Fibroblast of skin of right biceps (primary cell): Measurements from ENCODE around the gene PDE3B.
A peak's percentile ranks its signal among the peaks of the same experiment; 100 is the strongest.

ENCODE experiments used
- DNase-seq: peaks from one replicate; pipeline ENCODE4 v3.0.0-alpha.2; 2013

Gene PDE3B

DNA sequence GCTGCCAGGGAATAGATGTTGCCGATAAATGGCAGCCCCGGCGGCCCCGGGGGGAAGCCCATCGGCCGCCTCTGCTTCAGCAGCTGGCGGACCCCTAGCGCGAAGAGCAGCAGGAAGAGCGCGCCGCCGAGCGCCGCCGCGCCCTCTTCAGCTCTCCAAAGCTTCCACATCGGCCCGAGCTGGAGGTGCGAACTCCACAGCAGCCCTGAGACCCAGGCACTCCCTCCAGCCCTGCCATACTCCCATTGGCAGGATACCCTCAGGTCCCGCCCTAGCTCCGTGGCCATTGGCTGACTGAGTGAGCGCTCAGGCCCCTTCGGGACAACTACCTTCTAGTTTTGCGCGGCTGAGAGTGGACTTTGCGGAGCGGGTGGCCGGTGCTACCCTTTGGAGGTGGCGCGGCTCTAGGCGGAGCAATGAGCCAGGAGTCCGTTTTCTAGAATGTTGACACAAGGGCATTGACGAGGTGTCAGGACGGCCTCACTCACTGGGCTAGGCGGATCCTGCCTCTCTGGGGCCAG, 248.5 kb downstream of the PDE3B start, which contains the start of gene CYP2R1:
CYP2R1 (minus strand) TSS at position 196 of the 521 bp plus-strand sequence; CDS start at position 170, 26 bp downstream.
- peak; percentile 97 for DNase-seq

DNA sequence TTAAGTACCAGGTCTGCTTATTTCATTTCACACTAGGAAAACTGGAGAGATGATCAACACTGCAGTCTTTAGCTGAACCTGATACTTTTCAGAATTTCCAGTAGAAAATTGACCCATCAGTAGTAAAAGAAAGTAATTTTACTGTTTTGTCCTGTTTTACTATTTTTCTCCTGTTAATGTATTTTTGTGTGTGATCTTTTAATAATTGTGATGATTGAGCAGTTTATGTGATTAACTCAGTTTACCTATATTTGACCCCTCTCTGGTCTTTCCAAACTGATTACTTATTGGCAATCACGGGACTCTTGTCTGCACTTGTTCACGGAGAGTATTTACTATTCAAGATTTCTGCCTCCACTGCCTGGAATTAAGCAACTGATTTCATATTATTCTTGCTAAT, 249.0 kb downstream of the PDE3B start:
- DNase-seq = no peak

DNA sequence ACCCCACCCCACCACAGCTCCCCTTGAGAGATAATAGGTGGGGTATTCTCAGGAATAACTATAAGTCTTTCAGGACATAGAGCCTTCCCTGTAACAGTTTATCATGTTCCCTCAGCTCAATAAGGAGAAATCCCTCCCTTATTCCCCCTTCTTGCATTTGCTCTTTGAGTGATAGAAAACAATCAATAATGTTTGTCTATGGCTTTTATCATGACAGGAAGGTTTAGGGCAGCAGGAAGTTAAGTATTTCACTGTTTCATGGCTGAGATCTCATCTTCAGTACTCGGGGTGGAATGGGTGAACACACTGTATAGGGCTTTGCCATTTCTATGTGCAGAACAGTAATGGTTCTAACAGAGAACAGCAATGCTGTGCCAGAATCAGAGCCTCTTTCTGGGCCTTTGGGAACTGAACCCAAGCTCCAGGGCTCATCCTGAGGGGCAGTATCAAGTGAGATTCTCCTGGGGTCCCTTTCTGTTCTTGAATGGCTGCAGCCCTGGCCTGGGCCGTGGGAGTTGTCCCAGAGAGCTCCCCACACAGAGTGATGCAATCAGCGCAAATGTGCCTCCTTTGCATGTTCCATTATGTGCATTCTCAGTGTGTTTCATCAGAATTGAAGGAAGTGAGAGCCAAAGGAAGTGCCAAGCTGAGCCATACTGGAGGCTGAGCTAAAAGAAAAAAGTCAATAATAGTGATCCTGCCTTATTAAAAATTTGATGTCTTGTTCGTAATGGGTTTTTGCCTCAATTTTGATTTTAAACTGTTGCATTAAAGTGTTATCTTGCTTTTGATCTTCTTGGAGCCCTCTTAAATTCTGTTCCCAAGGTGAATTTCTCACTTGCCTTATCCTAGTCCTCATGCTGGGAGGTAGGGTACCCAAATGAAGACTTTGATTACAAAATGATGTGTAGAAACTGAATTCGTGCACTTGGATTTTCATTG, 251.3 kb downstream of the PDE3B start:
- peak; percentile 67 for DNase-seq

DNA sequence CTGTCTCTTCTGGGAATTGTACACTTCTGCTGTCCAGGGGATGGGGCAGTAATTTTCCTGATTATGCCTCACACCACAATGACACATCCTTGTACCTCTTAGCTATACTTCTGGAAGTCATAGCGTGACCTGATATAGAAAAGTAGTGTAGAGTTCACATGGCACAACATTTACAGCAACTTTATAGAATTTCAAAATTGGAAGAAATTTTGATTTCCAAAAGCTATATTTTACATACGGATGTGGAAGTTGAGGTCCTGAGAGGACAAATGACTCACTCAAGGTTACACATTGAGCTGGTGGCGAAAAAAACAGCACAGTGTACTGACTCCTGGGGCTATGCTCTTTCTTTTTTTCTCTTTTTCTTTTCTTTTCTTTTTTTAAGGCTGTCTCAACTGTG, 254.8 kb downstream of the PDE3B start:
- DNase-seq = no peak

DNA sequence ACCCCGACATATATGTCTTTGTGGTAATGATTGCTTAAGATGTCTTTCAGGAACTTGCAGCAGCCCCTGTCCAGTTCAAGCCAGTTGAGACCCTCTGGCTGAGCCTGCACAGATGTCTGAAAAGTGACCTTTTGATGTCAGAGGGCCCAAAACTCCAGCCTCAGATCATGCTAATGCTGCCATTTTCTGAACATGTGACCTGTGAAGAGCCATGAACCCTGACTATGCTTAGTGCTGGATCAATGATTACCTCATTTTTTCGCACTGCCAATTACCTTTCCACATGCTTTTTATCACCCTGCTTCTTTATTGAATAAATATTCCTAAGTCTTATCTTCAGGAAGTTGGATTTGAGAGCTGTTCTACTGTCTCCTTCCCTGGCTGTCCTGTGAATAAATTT, 255.3 kb downstream of the PDE3B start:
- no peak for DNase-seq

DNA sequence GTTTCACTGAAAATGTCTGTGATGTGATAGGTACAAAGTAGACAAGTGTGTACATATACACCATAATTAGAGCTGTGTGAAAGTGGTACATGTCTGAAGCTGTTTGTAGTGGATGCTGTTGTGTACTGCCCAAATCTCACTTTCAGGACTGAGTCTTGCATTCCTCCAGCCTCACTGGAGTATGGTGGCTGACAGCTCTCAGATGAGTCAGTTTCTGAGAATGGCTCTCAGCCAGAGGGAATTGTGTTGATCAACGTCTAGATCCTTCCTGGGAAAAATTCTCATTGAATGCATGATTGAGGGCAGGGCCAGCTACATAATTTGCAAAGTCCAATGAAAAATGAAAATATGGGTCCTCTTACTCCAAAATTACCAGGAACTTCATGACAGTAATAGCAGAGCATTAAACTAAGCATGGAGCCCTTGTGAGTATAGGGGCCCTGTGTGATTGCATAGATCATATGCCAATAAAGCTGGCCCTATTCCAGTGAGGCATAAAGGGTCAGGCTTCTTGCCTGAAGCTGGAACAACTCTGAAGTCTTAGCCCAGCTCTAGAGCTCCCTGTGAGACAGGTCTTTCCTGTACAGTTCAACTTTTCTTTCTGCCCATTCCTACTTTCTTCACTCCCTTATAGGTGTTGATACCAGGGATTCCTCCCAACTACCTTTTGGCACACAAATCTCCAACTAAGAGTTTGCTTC, 259.2 kb downstream of the PDE3B start:
- peak; percentile 77 for DNase-seq

DNA sequence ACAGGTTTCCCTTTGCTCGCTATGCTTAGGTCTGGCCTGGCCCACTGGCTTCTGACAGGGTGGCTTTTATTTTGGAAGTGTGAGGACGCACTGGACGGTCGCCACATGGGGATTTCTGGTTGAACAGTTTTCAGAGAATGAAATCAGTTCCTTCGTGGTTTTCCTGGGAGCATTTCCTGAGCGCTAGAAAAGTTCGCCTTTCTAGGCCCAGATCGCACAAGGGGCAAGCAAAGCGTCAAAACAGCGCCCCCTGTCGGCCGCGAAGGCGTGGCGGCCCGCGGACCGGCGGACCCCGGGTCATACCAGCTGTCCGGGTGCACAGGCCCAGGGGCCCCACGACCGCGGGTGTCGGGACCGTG, 261.1 kb downstream of the PDE3B start:
- peak; percentile 60 for DNase-seq

DNA sequence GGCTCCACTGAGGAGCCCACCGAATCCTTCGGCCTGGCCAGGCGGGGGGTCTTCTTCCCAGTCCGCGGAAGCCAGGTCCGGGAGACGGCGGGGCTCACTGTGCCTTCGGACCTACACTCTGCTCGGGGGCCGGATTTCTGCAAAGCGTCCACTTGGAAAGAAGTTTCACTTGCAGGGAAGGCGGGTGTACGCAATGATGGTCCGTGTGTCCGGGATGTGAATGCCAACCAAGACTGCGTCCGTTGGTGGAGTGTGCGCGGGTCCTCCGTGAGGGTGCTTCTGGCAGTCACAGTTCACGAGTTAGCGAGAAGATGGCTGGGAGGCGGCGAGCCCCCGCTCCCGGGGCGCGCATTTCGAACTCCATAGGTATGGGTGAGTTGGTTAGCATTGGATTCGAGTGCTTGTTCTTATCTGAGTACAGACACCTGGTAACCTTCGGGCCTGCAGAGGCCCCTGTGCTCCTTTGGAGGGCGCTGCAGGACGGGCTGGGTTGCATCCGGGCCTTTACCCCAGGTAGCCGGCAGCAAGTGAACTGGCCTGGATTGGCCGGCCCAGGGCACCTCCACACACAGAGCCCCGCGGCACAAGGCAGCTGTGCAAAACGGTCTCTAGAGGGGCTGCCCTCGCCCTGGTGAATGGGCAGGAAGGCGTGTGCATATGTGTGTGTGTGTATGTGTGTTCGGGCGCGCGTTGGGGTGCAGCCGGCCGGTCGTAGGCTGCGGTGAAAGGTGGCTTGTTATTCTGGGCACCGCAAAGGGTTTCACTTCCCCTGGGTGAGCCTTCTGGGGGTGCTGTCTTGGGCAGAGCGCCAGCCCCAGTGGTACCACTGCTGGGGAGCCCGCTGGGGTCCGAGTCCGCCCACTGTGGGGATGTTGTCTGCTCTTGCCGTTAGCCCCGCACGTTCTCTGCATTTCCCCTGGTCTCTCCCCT, 261.8 kb downstream of the PDE3B start:
- DNase-seq = peak; percentile 25

DNA sequence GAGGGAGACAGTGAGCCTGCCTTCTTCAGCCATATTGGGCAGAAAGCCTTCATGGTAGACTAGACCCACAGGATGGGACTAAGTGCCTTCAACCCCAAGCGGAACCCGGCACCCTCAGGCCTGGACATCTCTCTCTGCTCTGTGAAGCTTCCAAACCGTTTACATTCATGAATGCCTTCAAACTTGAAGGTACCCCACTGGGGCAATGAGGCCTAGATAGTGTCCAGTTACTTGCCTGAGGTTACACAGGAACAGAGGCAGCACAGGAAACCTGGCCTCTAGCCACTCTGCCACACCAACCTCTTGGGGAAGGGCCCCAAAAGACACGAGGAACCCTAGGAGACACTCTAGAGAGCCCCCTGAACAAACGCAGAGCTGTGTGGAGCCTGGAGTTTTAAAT, 263.0 kb downstream of the PDE3B start:
- no peak for DNase-seq

DNA sequence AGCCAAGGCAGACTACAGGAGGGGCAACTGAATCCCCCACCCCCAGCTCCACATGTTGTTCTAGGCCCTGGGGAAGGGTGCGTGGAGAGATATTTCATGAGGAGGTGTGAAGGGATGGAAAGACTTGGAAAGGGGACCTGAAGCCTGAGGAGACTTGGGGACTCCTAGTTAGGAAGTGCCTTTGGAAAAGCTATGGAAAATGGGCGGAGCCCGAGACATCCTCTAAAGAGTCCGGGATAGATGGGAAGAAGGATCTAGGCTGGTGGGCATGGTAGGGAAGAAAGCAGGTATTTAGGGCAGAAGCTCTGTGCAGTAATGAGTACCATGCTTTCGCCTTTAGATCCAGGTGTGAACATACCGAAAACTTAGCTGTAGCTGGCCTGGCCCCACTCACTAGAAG, 263.4 kb downstream of the PDE3B start:
- no peak for DNase-seq

DNA sequence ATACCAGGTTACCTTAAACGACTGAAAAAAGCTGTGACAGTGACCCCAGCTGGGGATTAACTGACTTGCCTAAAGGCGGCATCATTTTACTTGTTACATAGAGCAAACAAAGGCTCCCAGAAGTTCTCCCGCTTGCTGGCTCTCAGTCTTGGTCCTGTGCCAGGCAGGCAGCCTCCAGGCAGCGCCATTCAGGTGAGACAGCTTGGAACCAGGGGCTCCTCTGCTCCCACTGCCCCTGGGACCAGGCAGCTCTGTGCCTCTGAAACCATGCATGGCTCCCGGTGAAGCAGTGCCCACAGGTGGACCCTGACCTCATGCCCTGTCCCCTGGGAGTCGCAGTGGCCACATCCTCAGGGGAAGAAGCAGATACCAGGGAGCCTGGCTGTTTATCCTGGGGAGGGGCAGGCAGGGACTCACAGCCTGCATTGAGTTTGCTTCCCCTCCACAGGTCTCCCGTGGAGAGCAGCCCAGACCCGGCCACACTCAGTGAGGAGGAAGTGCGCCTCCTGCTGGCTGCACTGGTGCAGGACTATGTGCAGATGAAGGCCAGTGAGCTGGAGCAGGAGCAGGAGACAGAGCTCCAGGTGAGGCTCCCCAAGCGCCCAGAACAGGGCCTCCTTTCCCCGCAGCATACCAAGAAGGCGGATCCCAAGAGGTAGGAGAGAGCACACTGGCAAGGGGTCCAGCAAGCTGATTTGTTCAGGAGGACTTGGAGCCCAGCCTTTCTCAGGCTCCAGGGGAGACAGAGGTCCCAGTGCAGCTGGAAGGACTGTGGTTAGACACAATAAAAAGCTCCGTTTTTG, 264.0 kb downstream of the PDE3B start:
- peak; percentile 29 for DNase-seq

DNA sequence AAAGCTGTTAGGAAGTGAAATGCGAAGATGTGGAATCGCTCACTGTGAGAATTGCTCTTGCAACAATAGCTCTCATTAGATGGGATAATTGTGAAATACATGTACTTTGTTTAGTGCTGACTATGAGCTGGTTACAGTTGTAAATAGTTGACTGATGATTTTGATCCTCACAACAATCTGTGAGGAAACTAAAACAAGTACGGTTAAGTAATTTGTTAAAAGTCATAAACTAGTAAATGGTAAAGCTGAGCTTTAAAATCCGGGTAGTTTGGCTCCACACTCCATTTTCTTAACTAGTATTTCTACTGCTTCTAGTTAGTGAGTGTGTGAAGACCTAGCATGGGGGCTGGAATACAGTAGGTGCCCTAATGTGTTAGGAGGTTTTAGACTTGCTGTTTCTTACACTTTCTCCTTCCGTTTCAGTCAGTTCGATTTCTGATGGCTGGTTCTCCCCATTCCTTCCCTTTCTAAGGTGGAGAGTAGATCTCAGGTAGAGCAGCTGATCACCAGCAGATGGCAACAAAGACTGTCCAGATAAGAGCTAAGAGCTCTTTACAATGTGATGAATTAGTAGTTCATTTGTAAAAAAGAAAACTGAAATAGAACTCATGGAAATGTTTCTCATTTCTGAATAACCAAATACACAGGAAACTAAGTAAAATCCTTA, 264.7 kb downstream of the PDE3B start:
- DNase-seq = peak; percentile 34

DNA sequence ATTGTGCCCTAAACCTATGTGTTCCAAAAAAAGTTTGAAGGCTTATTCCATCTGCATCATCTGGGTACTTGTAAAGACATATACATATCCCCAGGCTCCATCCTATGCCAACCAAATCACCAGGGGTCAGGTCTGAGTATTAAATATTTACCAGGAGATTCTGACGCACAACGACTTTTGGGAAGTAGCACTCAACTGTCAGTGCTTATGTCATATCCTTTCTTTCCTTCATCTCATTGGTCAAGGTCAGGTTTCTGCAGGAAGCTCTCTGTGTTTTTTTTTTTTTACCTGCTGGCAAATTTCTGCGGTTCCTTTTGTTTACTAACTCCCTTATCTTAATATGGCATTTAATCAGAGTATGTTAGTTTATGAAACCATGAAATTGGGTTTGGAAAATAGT, 270.9 kb downstream of the PDE3B start:
- no peak for DNase-seq

DNA sequence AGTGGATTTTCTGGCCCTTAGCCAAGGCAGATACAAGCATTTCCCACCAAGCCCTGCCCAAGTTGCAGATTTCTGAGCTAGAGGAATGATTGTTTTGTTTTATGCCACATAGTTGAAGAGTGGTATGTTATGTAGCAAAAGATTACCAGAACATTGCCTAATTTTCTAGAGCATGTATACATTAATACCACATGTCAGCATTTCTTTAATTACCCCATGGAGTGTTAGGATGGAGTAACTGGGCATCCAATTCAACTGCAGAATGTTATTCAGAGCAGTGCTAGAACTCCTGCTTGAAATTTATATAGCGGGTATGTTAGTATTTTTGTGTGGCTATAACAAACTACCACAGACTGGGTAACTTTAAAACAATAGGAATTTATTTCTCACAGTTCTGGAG, 272.8 kb downstream of the PDE3B start:
- DNase-seq = no peak
